ENCODE results near the gene OAS2.
A peak's percentile ranks its signal among the peaks of the same experiment; 100 is the strongest.

The OAS2 gene

GRCh38 chr12:112978163-112979040 is at the start of gene OAS2:
OAS2 (plus strand) TSS chr12:112978519; CDS start chr12:112978609, 90 bp downstream.
- peak; percentile 88 for DNase-seq

GRCh38 chr12:112928978-112929377 is 49.3 kb upstream of the OAS2 start:
- DNase-seq: no peak

GRCh38 chr12:112929715-112930114 is 48.6 kb upstream of the OAS2 start:
- no peak for DNase-seq

- no peak for DNase-seq
Measured at GRCh38 chr12:112930350-112930749, 48.0 kb upstream of the OAS2 start.

GRCh38 chr12:112932485-112933128 is 45.7 kb upstream of the OAS2 start:
- no peak for DNase-seq

- no peak for DNase-seq
Measured at GRCh38 chr12:112933129-112933505, 45.2 kb upstream of the OAS2 start.

GRCh38 chr12:112936264-112936663 is 42.1 kb upstream of the OAS2 start:
- peak; percentile 2 for DNase-seq

- no peak for DNase-seq
Measured at GRCh38 chr12:112936927-112937326, 41.4 kb upstream of the OAS2 start.

- DNase-seq: peak; percentile 75
Measured at GRCh38 chr12:112937741-112938719, 40.3 kb upstream of the OAS2 start, which contains the start of gene OAS3. OAS3 (plus strand) TSS chr12:112938474; CDS start chr12:112938531, 57 bp downstream.

- no peak for DNase-seq
Measured at GRCh38 chr12:112938751-112939150, 39.6 kb upstream of the OAS2 start.

GRCh38 chr12:112939761-112940381 is 38.4 kb upstream of the OAS2 start:
- no peak for DNase-seq

GRCh38 chr12:112941528-112942335 is 36.6 kb upstream of the OAS2 start:
- DNase-seq: no peak

- DNase-seq: no peak
Measured at GRCh38 chr12:112942572-112942971, 35.7 kb upstream of the OAS2 start.

- no peak for DNase-seq
Measured at GRCh38 chr12:112944024-112944690, 34.2 kb upstream of the OAS2 start.

- DNase-seq: no peak
Measured at GRCh38 chr12:112945515-112945914, 32.8 kb upstream of the OAS2 start.

- DNase-seq: no peak
Measured at GRCh38 chr12:112946236-112947000, 31.9 kb upstream of the OAS2 start.

GRCh38 chr12:112947314-112947713 is 31.0 kb upstream of the OAS2 start:
- no peak for DNase-seq

- DNase-seq: no peak
Measured at GRCh38 chr12:112947761-112948160, 30.6 kb upstream of the OAS2 start.

GRCh38 chr12:112948806-112949205 is 29.5 kb upstream of the OAS2 start:
- DNase-seq: no peak

GRCh38 chr12:112950701-112951100 is 27.6 kb upstream of the OAS2 start:
- no peak for DNase-seq

All from CD4-positive, alpha-beta T cell treated with Interleukin-4 for 4 hours (primary cell).